HG02623 (cell line): ENCODE measurements around the gene TRPM3.

ENCODE experiments used
- ATAC-seq: cut with Tn5 transposase; IDR thresholded peaks from one replicate; pipeline ENCODE4 v1.9.1; 2021; ENCODE audit warnings: moderate library complexity; ENCODE audit not compliant: unreplicated experiment

TRPM3 gene

GRCh38 chr9:70901013-70901412 is 220.4 kb downstream of the TRPM3 start:
- no peak for ATAC-seq

- ATAC-seq = no peak
These were observed 227.8 kb downstream of the TRPM3 start for GRCh38 chr9:70893580-70894122.

GRCh38 chr9:70888471-70888870 is 232.9 kb downstream of the TRPM3 start:
- ATAC-seq = no peak

GRCh38 chr9:70887826-70888225 is 233.6 kb downstream of the TRPM3 start:
- ATAC-seq = no peak

- ATAC-seq = no peak
These were observed 237.2 kb downstream of the TRPM3 start for GRCh38 chr9:70883963-70884793.

GRCh38 chr9:70883056-70883455 is 238.4 kb downstream of the TRPM3 start:
- ATAC-seq = no peak

GRCh38 chr9:70881333-70881732 is 240.1 kb downstream of the TRPM3 start:
- no peak for ATAC-seq

- ATAC-seq = no peak
These were observed 240.9 kb downstream of the TRPM3 start for GRCh38 chr9:70880535-70880934.

- no peak for ATAC-seq
These were observed 242.8 kb downstream of the TRPM3 start for GRCh38 chr9:70878576-70878975.

- no peak for ATAC-seq
These were observed 247.0 kb downstream of the TRPM3 start for GRCh38 chr9:70874451-70874850.

GRCh38 chr9:70873506-70873905 is 247.9 kb downstream of the TRPM3 start:
- ATAC-seq = no peak

- no peak for ATAC-seq
These were observed 252.5 kb downstream of the TRPM3 start for GRCh38 chr9:70868661-70869652.

- ATAC-seq = no peak
These were observed 253.4 kb downstream of the TRPM3 start for GRCh38 chr9:70868041-70868440.

- ATAC-seq = no peak
These were observed 255.9 kb downstream of the TRPM3 start for GRCh38 chr9:70865471-70865870.

- ATAC-seq = no peak
These were observed 259.6 kb downstream of the TRPM3 start for GRCh38 chr9:70861797-70862196.

GRCh38 chr9:70861376-70861775 is 260.0 kb downstream of the TRPM3 start:
- ATAC-seq = no peak

- no peak for ATAC-seq
These were observed 261.7 kb downstream of the TRPM3 start for GRCh38 chr9:70859694-70860093.

GRCh38 chr9:70856411-70856810 is 265.0 kb downstream of the TRPM3 start:
- no peak for ATAC-seq

- no peak for ATAC-seq
These were observed 268.6 kb downstream of the TRPM3 start for GRCh38 chr9:70852711-70853240.

GRCh38 chr9:70840266-70840665 is 281.2 kb downstream of the TRPM3 start:
- no peak for ATAC-seq

GRCh38 chr9:70835323-70835722 is 286.1 kb downstream of the TRPM3 start:
- ATAC-seq = no peak
